Sigmoid colon (tissue), 7 donors: ENCODE data around the gene OR10H2. TPM values are rescaled to one million over a fixed set of nuclear protein-coding genes. Genes with fewer than 3 reads are reported as not detected.

Source experiments
- DNase-seq: peaks from one replicate; pipeline ENCODE4 v3.0.0-alpha.2; 2019
- H3K27ac ChIP-seq, 4 donors: fragments of 200-600 bp; sonication (generic); one replicate each; pipeline ENCODE4 v1.5.1; 2016 to 2019; ENCODE audit warnings: mild to moderate bottlenecking in 1 of 4
- H3K27me3 ChIP-seq, 3 donors: fragments of 200-600 bp; sonication (generic); one replicate each; pipeline ENCODE4 v1.5.1; 2019; ENCODE audit warnings: mild to moderate bottlenecking in 1 of 3
- H3K36me3 ChIP-seq, 4 donors: fragments of 200-600 bp; sonication (generic); one replicate each; pipeline ENCODE4 v1.5.1; 2016 to 2019
- H3K4me1 ChIP-seq, 4 donors: fragments of 200-600 bp; sonication (generic); one replicate each; pipeline ENCODE4 v1.5.1; 2017 to 2019
- H3K4me3 ChIP-seq, 4 donors: fragments of 200-600 bp; sonication (generic); one replicate each; pipeline ENCODE4 v1.5.1; 2017 to 2019; ENCODE audit warnings: mild to moderate bottlenecking in 2 of 4, moderate library complexity in 1 of 4
- H3K9me3 ChIP-seq, 4 donors: fragments of 200-600 bp in 3 of 4; sonication (generic) in 3 of 4; one replicate each; pipeline versions ENCODE4 v1.5.1 to v1.6.1; 2013 to 2019
- CTCF ChIP-seq, 4 experiments: fragments of 450-650 bp in 3 of 4; fragments of 200-600 bp in 1 of 4; IDR thresholded peaks; one replicate each; pipeline ENCODE4 v1.5.1; 2016 to 2019; ENCODE audit warnings: antibody characterized with exemption in 4 of 4, mild to moderate bottlenecking in 3 of 4, moderate library complexity in 2 of 4
- EP300 ChIP-seq, 4 donors: sonication (generic); formaldehyde crosslinking; IDR thresholded peaks; one replicate each; pipeline ENCODE4 v1.6.1; 2017; ENCODE audit warnings: antibody characterized with exemption in 4 of 4
- POLR2A ChIP-seq, 2 donors: fragments of 450-650 bp; IDR thresholded peaks; one replicate each; pipeline ENCODE4 v1.6.1; 2016; ENCODE audit warnings: antibody characterized with exemption in 2 of 2, mild to moderate bottlenecking in 2 of 2, moderate library complexity in 2 of 2
- POLR2AphosphoS5 ChIP-seq, 4 donors: sonication (generic); formaldehyde crosslinking; IDR thresholded peaks; one replicate each; pipeline ENCODE4 v1.6.1; 2017; ENCODE audit warnings: antibody characterized with exemption in 4 of 4
- WGBS, 2 donors: extraction: QIAGEN DNeasy Blood & Tissue Kit; methylation state at CpG; one replicate each; pipeline ENCODE4 v1.1.7; 2013; 5-methylcytosine and 5-hydroxymethylcytosine counted together
- intact Hi-C: fragments of 100-400 bp; cut with DNase I; formaldehyde crosslinking; loops from one replicate; pipeline ENCODE4 v1.15.1; 2023
- polyA plus RNA-seq, 3 donors: library from polyadenylated mRNA; stranded (reverse); fragments of 200-250 nt; gene quantifications; one replicate each; pipeline ENCODE4 v1.2.3, GENCODE V29; 2013
- total RNA-seq, 4 donors: library from RNA; depleted of rRNA; stranded (reverse); fragments of >200 nt; gene quantifications; one replicate each; pipeline ENCODE4 v1.1.0, GENCODE V29; 2016
- donor health status: healthy with polysubstance abuse.
- donor health status: Bipolar disorder and iron deficiency.
- donor health status: healthy.

OR10H2 gene
- total and polyA plus RNA-seq, 7 donors, result not detected

GRCh38 chr19:15684828-15685227 is 43.0 kb upstream of the OR10H2 start:
- intact Hi-C loops, result no loop called here
- no peak for DNase-seq
- H3K36me3 ChIP-seq, result peaks cover 0 to 62% (median 1%) of the 10 kb centered on the region in 4 donors
- no peaks in the 10 kb centered on the region for H3K4me1 ChIP-seq
- H3K27me3 ChIP-seq, result no peaks in the 10 kb centered on the region
- H3K27ac ChIP-seq, result no peak overlapping the region
- no peak overlapping the region for H3K4me3 ChIP-seq
- WGBS, 2 donors, result 45 to 77% methylated on average over 9 of the region's 9 CpGs
- TF ChIP-seq CTCF (IDR thresholded peaks at IDR 0.05), result no peak
- TF ChIP-seq POLR2A (IDR thresholded peaks at IDR 0.05), result no peak
- TF ChIP-seq EP300 (IDR thresholded peaks at IDR 0.05), result no peak
- TF ChIP-seq POLR2AphosphoS5 (IDR thresholded peaks at IDR 0.05), result no peak
- peaks cover 0 to 5% (median 2%) of the 10 kb centered on the region in 4 donors for H3K9me3 ChIP-seq

- Histone ChIP-seq H3K36me3 (peaks cover 0 to 7% (median 0%) of the 10 kb centered on the region in 4 donors), H3K9me3 (no peaks in the 10 kb centered on the region), H3K4me1 (peaks cover 0 to 1% (median under 1%) of the 10 kb centered on the region in 4 donors), H3K4me3 (no peak overlapping the region), H3K27ac (no peak overlapping the region), H3K27me3 (no peaks in the 10 kb centered on the region)
- no peak for DNase-seq
- no peak for TF ChIP-seq POLR2A (IDR thresholded peaks at IDR 0.05)
- TF ChIP-seq POLR2AphosphoS5 (IDR thresholded peaks at IDR 0.05), result no peak
- no peak for TF ChIP-seq CTCF (IDR thresholded peaks at IDR 0.05)
- no peak for TF ChIP-seq EP300 (IDR thresholded peaks at IDR 0.05)
- intact Hi-C loops, result no loop called here
- 77 to 89% methylated on average over 19 of the region's 19 CpGs for WGBS, 2 donors
Observed at GRCh38 chr19:15696654-15697194, 31.1 kb upstream of the OR10H2 start.

- WGBS, 2 donors, result 18 to 55% methylated on average over 4 of the region's 4 CpGs
- Histone ChIP-seq H3K4me1 (peaks cover 0 to 21% (median 15%) of the 10 kb centered on the region in 4 donors), H3K4me3 (peak overlapping the region in 1 of 4 donors; percentile 1), H3K36me3 (peaks cover 0 to 7% (median 0%) of the 10 kb centered on the region in 4 donors), H3K9me3 (no peaks in the 10 kb centered on the region), H3K27ac (peak overlapping the region in 3 of 4 donors; percentile 34 to 69 (median 45)), H3K27me3 (no peaks in the 10 kb centered on the region)
- intact Hi-C loops, result no loop called here
- no peak for TF ChIP-seq EP300 (IDR thresholded peaks at IDR 0.05)
- TF ChIP-seq POLR2AphosphoS5 (IDR thresholded peaks at IDR 0.05), result no peak
- no peak for TF ChIP-seq POLR2A (IDR thresholded peaks at IDR 0.05)
- TF ChIP-seq CTCF (IDR thresholded peaks at IDR 0.05), result no peak
- no peak for DNase-seq
Observed at GRCh38 chr19:15701757-15702533, 25.9 kb upstream of the OR10H2 start.

- Histone ChIP-seq H3K4me1 (peaks cover 0 to 21% (median 15%) of the 10 kb centered on the region in 4 donors), H3K9me3 (no peaks in the 10 kb centered on the region), H3K27me3 (no peaks in the 10 kb centered on the region), H3K36me3 (peaks cover 0 to 7% (median 0%) of the 10 kb centered on the region in 4 donors), H3K4me3 (peak overlapping the region in 1 of 4 donors; percentile 1), H3K27ac (peak overlapping the region in 3 of 4 donors; percentile 34 to 69 (median 45))
- WGBS, 2 donors, result 1 to 6% methylated on average over 7 of the region's 7 CpGs
- peak; percentile 93 for DNase-seq
- TF ChIP-seq EP300 (IDR thresholded peaks at IDR 0.05), result no peak
- TF ChIP-seq POLR2A (IDR thresholded peaks at IDR 0.05), result no peak
- TF ChIP-seq POLR2AphosphoS5 (IDR thresholded peaks at IDR 0.05), result peak in 3 of 4 donors; percentile 33 to 85 (median 69)
- TF ChIP-seq CTCF (IDR thresholded peaks at IDR 0.05), result peak in 1 of 4 experiments; percentile 18
- intact Hi-C loops, result no loop called here
Observed at GRCh38 chr19:15702534-15702930, 25.3 kb upstream of the OR10H2 start.
